AG08395 (cell line): ENCODE measurements around the gene IDUA.

ENCODE experiments used
- DNase-seq: peaks from one replicate; pipeline ENCODE4 v3.0.0; 2012; ENCODE audit warnings: mixed read lengths, low spot score

IDUA gene

GRCh38 chr4:1031956-1032795 is 45.3 kb downstream of the IDUA start:
- DNase-seq, result no peak

GRCh38 chr4:1032861-1033260 is 46.0 kb downstream of the IDUA start:
- DNase-seq, result no peak

- peak; percentile 82 for DNase-seq
Observed at GRCh38 chr4:1033840-1034551, 47.2 kb downstream of the IDUA start.

- DNase-seq, result no peak
Observed at GRCh38 chr4:1035510-1035909, 48.7 kb downstream of the IDUA start.

GRCh38 chr4:1036095-1036494 is 49.3 kb downstream of the IDUA start:
- DNase-seq, result no peak

- no peak for DNase-seq
Observed at GRCh38 chr4:1036976-1037810, 50.3 kb downstream of the IDUA start.

GRCh38 chr4:1038948-1039492 is 52.2 kb downstream of the IDUA start:
- no peak for DNase-seq

- peak; percentile 62 for DNase-seq
Observed at GRCh38 chr4:1039493-1040343, 52.9 kb downstream of the IDUA start.

- DNase-seq, result no peak
Observed at GRCh38 chr4:1040344-1041146, 53.7 kb downstream of the IDUA start.

- no peak for DNase-seq
Observed at GRCh38 chr4:1041147-1041935, 54.5 kb downstream of the IDUA start.

- DNase-seq, result no peak
Observed at GRCh38 chr4:1041936-1042330, 55.1 kb downstream of the IDUA start.

- DNase-seq, result no peak
Observed at GRCh38 chr4:1042352-1043055, 55.7 kb downstream of the IDUA start.

GRCh38 chr4:1043162-1043561 is 56.3 kb downstream of the IDUA start:
- DNase-seq, result no peak

- peak; percentile 96 for DNase-seq
Observed at GRCh38 chr4:1043651-1044468, 57.0 kb downstream of the IDUA start.

- DNase-seq, result no peak
Observed at GRCh38 chr4:1044469-1045192, 57.8 kb downstream of the IDUA start.

- no peak for DNase-seq
Observed at GRCh38 chr4:1045193-1045594, 58.4 kb downstream of the IDUA start.

- DNase-seq, result no peak
Observed at GRCh38 chr4:1045595-1046201, 58.9 kb downstream of the IDUA start.
